GOT3 (cell line): Measurements from ENCODE around the gene ZNF577.

Source experiments
- DNase-seq: peaks from one replicate; lab custom pipeline; 2025; ENCODE audit warnings: mixed read lengths; lab: John Stamatoyannopoulos, UW

ZNF577 gene

DNA sequence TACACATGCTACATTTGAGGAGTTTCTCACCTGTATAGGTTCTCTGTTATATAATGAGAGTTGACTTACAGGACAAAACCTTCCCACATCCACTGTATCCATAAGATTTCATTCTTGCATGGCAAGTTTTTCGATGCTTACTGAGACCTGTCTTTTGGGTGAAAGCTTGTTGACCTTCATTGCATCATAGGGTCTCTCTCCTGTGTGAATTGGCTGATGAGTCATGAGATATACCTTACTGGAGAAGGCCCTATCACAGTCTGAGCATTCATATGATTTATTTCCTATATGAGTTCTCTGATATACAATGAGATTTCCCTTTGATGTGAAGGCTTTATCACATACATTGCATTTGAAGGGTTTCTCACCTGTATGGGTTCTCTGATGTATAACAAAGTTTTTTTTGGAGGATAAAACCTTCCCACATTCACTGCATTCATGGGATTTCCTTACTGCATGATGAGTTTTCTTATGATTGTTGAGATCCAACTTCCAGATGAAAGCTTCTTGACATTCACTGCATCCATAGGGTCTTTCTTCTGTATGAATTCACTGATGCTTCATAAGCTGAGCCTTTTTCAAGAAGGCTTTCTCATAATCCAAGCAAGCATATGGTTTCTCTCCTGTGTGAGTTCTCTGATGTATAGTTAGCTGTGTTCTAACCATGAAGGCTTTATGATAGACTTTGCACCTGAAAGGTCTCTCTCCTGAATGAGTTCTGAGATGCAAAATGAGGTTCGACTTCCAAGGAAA is 25.7 kb downstream of the ZNF577 start:
- DNase-seq, result no peak

DNA sequence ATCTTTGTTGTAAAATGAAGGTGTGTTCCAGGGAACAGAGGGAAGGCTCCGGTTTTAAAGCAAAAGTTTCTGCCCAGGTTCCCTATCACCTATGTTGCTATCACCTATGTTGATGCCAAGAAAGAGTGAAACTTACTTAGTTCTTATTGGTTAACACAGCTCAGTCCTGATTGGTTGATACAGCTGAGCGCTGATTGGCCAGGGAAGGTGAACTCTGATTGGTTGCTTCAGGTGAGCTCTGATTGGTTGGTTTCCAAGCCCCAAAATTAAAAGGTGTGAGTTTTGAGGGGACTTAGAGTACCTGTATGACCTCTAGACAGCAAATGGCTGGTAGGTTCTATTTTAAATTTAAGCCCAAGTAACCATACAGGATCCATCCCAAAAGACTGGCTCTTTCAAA is 50.6 kb downstream of the ZNF577 start:
- DNase-seq, result no peak

DNA sequence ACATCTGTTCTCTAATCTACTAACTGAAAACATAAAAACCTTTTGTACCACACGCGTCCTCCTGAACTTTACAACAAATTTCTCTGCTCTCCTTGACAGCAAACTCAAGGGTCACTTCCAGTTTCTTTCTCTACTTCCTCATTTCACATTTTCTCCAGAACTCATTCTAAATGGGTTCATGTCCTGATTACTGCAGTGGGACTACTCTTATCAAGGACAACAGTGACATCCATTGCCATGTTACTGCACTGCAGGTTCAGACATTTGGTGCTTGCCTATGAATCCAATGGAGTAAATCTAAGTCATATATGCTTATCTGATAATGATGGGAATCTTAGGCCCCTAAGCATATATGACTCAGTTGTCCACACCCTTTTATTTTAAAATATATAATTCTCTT is 57.5 kb downstream of the ZNF577 start:
- DNase-seq, result no peak

- DNase-seq, result no peak
These were observed 63.3 kb downstream of the ZNF577 start for GRCh38 chr19:51824281-51825005.

GRCh38 chr19:51822946-51823345 is 64.8 kb downstream of the ZNF577 start:
- no peak for DNase-seq

DNA sequence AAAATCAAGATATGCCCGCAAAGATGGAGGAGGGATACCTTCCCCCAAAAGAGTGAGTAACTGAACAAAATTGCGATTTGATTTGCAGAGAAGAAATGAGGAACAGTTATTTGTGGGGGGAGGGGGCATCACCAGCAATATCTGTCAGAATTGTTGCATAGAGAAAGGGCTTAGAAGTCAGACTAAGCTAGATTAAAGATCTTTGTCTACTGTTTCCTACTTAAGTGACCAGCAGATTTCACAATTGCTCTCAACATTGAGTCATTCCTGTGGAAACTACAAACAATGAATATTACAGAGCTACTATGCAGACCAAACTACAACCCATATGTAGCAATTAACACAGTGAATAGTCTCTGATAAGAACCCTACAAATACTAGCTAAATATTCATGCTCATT is 65.4 kb downstream of the ZNF577 start:
- DNase-seq, result no peak

DNA sequence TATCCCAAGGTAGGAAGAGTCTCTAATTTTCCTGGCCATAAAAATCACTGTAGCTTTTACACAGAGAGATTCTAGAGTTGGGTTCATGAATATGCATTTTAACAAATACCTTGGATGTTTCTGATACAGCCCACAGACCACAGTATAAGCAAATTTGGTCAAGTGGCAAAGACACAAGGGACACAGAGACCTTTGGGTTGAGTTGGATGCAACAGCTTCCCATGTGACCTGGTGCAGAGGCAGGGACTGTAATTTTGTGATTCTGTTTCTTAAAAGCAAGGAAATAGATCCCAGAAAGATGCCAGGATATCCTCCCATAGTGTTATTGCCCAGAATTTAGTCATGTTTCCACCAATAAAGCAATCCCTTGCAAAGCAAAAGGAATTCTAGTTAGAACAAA is 65.8 kb downstream of the ZNF577 start:
- no peak for DNase-seq

DNA sequence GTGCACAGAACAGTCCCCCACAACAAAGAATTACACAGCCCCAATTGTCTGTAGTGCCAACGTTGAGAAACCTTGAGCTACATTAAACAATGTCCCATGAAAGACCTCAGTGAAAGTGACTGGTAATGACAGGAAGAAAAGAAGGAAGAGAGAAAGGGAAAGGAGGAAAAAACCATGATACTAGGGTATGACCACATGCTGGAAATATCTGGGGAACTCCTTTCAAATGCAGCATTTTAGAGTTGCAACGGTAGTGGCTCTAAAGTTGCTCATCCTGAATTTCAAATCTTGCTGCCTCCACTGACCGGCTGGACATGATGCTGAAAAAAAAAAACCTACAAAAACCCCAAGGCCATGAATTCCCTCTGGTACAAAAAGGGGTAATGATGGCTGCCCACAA is 66.3 kb downstream of the ZNF577 start:
- DNase-seq, result no peak
